ENCODE results near the gene CRIP2.

The CRIP2 gene

GRCh38 chr14:105500726-105501101, 26.1 kb downstream of the CRIP2 start:
- DNase-seq = peak in 1 of 2 donors; percentile 2

- DNase-seq = peak in 1 of 2 donors; percentile 9
Measured at GRCh38 chr14:105501504-105502291, 27.1 kb downstream of the CRIP2 start.

- peak in 1 of 2 donors; percentile 21 for DNase-seq
Measured at GRCh38 chr14:105502446-105503295, 28.1 kb downstream of the CRIP2 start.

GRCh38 chr14:105503296-105503640, 28.6 kb downstream of the CRIP2 start:
- DNase-seq = peak in 1 of 2 donors; percentile 11

GRCh38 chr14:105503935-105504692, 29.5 kb downstream of the CRIP2 start:
- peak in 1 of 2 donors; percentile 10 for DNase-seq

- DNase-seq = peak in 1 of 2 donors; percentile 4
Measured at GRCh38 chr14:105505101-105505500, 30.5 kb downstream of the CRIP2 start.

GRCh38 chr14:105507247-105507646, 32.6 kb downstream of the CRIP2 start:
- DNase-seq = no peak

- no peak for DNase-seq
Measured at GRCh38 chr14:105508069-105508468, 33.4 kb downstream of the CRIP2 start.

GRCh38 chr14:105508601-105509000, 34.0 kb downstream of the CRIP2 start:
- no peak for DNase-seq

GRCh38 chr14:105517096-105517495, 42.5 kb downstream of the CRIP2 start:
- no peak for DNase-seq

GRCh38 chr14:105519946-105520698, 45.5 kb downstream of the CRIP2 start:
- DNase-seq = no peak

- no peak for DNase-seq
Measured at GRCh38 chr14:105525326-105525725, 50.7 kb downstream of the CRIP2 start.

GRCh38 chr14:105525861-105526775, 51.5 kb downstream of the CRIP2 start, which contains the start of gene TMEM121:
TMEM121 (plus strand) TSS chr14:105526583; CDS start chr14:105528835, 2,252 bp downstream.
- DNase-seq = peak; percentile 47 to 62

- DNase-seq = no peak
Measured at GRCh38 chr14:105526776-105527380, 52.3 kb downstream of the CRIP2 start.

GRCh38 chr14:105527381-105527825, 52.8 kb downstream of the CRIP2 start:
- no peak for DNase-seq

GRCh38 chr14:105527826-105528585, 53.4 kb downstream of the CRIP2 start:
- peak; percentile 79 to 85 for DNase-seq

- no peak for DNase-seq
Measured at GRCh38 chr14:105528586-105529318, 54.1 kb downstream of the CRIP2 start.

- no peak for DNase-seq
Measured at GRCh38 chr14:105529319-105529568, 54.6 kb downstream of the CRIP2 start.

Data from CD4-positive, alpha-beta T cell treated with Interleukin-1 beta for 1 hour (primary cell).